Epithelial cell of prostate (primary cell): ENCODE measurements around the gene NTN5.
"Not testable (repeated sequence)": the region's sequence is repeated elsewhere in the genome, so short reads cannot be mapped to it uniquely, and the experiment has no call there.

Experiments used
- DNase-seq: peaks from one replicate; pipeline ENCODE4 v3.0.0-alpha.2; 2011; ENCODE audit warnings: low read depth, low spot score
- H3K27ac ChIP-seq: fragments of 450-650 bp; 2 replicates; pipeline ENCODE4 v1.5.1; 2017; ENCODE audit warnings: mild to moderate bottlenecking

The NTN5 gene

DNA sequence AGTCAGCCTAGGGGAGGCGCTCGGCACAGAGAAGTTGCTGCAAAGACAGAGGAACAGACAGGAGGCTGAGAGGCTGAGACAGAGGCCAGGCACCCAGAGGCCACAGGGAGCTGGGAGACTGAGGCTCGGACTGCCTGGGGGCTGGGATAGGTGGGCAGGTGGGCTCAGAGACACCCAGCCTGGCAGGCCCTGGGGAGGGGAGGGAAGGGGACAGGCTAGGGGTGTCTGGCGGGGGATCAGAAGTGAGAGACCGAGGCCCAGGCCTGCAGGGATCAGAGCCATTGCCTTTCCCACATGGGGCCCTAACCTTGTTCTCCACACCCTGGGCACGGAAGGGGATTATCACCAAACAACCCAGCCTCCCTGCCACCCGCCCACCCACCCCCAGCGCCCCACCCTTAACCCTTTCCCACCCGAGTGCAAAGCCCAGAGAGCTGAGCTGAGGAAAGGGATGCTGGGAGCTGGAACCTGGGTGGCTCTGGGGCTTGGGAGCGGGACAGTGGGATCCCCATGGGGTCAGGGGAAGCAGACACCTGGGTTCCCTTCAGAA lies 1.3 kb downstream of the NTN5 start:
- DNase-seq: no peak
- no peak overlapping the region for H3K27ac ChIP-seq

DNA sequence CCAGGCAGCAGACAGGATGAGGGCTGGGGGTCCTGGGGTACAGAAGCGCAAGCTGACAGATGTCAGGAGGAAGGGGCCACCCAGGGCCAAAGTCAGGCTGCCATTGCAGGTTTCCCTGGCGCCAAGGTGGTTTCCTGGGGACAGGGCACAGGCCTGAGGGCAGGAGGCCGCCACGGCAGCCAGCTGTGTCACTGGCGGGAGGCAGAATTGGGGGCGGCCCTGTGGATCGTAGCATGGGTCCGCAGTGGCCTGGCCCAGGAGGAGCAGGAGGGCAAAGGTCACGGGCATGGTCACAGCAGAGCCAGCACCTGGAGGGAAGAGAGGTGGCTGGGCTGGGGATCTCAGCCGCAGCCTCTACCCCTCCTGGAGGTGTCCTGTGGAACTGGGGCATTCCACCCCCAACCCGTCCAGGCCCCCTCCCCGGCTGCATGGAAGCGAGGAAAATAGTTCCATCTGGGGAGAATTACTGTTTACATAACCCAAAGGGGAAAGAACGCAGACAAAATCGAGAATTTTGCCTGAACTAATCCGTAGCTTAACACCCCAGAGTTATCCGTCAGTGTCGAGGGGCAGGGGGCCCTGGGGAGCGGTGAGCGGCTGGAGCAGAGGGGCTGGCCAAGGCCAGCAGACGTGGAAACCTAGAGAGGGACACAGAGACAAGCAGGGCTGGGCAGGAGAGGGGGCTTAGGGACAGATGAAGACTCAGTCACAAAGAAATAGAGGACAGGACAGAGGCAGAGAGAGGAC lies 1.9 kb downstream of the NTN5 start:
- DNase-seq: no peak
- H3K27ac ChIP-seq: no peak overlapping the region

DNA sequence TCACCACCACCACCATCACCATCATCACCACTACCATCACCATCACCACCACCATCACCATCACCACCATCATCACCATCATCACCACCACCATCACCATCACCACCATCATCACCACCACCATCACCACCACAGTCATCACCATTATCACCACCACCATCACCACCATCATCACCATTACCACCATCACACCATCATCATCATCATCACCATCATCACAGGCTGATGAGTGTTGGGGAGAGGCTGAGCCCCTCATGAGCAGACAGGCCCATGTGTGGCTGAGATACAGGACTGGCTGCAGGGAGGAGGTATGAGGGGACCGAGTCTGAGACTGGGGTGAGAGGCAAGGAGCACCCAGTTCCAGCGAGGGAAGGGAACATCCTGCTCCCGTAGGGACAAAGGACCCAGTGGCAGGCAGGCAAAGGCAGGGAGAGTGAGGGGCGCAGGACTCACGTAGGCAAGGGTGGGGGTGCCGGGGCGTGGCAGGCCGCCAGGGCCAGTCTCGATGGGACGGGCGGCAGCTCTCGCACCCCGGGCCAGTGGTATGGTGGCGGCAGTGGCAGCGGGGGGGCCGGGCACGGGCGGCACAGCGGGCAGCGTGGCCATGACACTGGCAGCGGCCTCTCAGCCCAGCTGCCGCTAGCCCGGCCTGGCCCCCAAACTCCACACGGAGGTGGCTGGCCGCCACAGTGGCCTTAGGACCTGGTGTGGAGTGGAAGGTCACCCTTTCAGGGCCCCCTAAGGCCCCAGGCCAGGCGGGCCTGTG lies 2.7 kb downstream of the NTN5 start:
- no peak overlapping the region for H3K27ac ChIP-seq
- DNase-seq: no peak

DNA sequence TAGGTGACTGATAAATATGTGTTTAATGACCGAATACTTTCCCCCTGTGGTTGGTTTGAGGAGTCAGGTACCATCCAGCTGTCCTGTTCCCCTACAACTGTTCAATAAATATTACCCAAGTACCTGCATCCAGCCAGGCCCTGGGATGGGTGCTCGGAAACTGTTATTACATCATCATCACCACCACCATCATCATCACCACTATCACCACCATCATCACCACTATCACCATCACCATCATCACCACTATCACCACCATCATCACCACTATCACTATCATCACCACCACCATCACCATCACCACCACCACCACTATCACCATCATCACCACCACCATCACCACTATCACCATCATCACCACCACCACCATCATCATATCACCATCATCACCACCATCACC lies 4.1 kb downstream of the NTN5 start:
- no peak for DNase-seq
- no peak overlapping the region for H3K27ac ChIP-seq

DNA sequence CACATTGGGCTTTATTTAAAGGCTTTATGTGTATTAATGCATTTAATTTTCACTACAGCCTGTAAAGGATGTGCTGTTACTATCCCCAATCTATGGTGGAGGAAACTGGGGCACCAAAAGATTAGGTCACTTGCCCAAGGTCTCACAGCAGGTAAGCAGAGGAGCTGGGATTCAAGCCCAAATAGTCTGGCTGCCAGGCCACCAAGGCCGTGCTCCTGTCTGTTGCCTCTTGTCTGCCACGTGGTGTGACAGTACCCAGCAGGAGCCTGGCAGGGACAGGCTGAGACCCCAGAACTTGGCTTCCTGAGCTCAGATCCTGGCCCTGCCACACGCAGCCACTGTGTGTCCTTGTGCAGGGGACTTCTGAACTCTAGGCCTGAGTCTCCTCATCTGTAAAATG lies 4.5 kb downstream of the NTN5 start:
- no peak overlapping the region for H3K27ac ChIP-seq

DNA sequence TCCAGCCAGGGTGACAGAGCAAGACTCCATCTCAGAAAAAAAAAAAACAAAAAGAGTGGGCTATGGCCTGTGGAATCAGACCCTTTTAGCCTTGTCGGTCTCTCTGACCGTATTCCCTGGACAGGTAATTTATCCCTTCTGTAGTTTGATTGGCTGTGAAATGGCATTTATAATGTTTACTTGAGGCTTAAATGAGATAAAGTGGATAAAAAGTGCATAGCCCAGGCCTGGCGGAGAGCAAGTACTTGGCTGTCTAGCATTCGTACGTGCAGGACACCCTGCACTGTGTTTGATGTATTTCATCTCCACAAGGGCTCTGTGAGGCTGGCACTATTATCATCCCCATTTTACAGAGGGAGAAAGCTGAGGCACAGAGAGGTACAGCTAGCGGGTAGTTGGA lies 7.0 kb downstream of the NTN5 start:
- DNase-seq: no peak
- no peak overlapping the region for H3K27ac ChIP-seq

More for the DNA sequence above, 4.5 kb downstream of the NTN5 start:
- DNase-seq: no peak

DNA sequence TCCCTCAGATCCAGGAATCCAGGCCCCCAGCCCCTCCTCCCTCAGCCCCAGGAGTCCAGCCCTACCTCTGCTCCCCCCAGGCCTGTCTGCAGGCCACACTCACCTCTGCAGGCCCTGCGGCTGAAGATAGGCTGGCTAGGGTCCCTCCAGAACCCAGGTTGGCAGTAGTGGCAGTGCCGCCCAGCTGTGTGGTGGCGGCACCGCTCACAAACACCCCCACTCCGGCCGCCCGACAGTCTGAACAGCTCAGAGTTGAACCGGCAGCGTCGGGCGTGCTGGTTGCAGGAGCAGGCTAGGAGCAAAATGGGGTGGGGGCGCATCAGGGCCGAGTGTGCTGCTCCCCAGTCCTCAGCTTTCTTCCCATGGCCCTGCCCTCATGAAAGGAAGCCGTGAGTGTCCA lies 8.3 kb downstream of the NTN5 start:
- H3K27ac ChIP-seq: no peak overlapping the region
- DNase-seq: no peak

DNA sequence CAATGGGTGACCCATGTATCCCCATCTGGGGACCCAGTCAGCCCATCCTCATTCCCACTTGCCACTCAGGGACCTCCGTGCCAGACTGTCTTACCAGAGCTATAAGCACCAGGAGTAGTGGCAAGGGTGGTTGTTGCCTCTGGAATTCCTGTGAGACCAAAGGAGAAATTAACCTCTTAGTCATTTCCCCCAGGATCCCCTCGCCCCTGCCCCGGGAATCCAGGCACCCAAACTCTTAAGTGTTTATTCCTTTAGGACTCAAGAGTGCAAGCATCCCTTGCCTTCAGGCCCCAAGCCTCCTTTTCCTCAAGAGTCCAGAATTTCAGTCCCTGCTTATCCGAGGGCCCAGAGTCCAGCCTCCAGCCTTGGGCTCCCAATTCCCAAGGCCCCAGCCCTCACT lies 9.2 kb downstream of the NTN5 start:
- no peak overlapping the region for H3K27ac ChIP-seq
- DNase-seq: no peak

DNA sequence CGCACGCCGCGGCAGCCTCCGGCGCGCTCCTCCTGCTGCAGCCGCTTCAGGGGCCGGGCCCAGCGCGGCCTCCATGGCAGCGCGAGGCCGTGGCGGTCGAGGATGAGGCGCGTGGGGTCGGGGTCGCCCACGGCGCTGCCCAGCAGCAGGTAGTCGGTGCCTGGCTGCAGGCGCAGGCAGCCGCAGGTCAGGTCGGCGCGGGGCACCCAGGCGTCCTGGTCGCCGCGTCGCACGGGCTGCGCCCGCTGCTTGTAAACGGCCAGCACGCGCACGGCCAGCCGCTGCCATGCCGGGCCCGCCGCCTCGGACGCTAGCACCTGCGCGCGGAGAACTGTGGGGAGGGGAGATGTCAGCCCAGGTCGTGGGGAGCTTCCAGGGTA lies 11.1 kb downstream of the NTN5 start:
- DNase-seq: no peak
- H3K27ac ChIP-seq: no peak overlapping the region

DNA sequence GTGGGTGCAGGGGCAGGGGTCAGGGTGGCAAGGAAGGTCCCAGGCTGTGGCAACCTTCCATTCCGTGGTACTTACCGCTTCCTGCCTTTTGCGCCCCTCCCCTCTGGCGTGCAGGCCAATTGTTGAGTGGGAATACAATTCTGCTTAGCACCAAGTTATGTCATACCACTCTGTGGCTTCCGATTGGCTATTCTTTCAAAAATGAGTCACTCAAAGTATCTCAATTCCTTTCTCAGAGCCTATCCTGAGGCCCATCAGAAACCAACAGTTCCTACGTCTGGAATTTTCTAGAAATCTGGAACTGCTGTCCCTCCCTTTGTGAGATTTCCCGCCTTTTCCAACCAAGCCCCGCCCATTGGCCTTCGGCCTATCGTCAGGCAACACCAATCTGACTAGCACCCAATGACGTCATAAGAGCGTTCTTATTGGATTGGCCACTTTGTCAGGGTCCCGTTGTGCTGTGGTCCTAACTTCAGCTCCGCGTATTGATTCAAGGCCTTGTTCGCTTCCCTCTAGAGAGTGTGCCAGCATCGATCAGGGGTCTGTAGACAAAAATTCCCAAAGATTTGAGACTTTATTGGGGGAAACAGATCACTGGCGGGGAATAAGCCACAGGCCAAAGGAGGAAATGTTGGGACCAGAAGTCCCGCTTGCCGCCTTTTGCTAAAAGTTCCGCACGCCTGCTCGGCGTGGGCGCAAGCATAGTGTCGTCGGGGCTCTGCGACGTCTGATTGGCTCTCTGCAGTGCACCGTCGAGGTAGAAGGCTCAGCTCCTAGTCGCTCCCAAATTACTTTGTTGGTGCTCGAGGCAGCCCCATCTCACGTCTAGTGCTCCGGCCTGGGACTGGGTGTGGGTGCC lies 11.7 kb downstream of the NTN5 start:
- no peak overlapping the region for H3K27ac ChIP-seq
- DNase-seq: no peak

DNA sequence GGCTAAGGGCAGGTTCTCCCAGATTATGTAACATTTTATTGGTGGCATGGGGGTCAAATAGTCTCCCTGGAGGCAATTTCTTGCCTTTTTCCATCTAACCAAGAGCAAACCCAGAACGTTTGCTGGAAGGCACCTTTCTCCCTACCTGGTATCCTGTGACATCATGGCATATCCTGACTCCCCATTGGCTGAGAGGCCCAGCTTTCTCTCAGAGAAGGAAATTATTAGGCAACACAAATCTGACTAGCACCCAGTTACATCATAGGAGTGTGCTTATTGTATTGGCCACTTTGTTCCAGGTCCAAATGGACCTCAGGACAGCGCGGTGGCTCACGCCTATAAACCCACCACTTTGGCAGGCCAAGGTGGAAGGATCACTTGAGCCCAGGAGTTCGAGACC lies 13.0 kb downstream of the NTN5 start:
- no peak overlapping the region for H3K27ac ChIP-seq
- no peak for DNase-seq

DNA sequence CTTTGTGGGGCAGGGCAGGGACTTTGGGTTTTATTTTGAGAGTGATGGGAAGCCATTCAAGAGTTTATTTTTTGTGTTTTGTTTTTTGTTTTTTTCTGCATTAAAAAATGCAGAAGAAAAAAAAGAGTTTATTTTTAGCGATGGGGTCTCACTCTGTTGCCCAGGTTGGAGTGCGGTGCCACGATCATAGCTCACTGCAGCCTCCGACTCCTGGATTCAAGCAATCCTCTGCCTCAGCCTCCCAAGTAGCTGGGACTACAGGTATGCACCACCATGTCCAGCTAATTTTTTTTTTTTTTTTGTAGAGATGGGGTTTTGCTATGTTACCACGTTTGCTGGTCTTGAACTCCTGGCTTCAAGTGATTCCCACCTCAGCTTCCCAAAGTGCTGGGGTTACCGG lies 14.3 kb downstream of the NTN5 start:
- DNase-seq: no peak
- no peak overlapping the region for H3K27ac ChIP-seq

DNA sequence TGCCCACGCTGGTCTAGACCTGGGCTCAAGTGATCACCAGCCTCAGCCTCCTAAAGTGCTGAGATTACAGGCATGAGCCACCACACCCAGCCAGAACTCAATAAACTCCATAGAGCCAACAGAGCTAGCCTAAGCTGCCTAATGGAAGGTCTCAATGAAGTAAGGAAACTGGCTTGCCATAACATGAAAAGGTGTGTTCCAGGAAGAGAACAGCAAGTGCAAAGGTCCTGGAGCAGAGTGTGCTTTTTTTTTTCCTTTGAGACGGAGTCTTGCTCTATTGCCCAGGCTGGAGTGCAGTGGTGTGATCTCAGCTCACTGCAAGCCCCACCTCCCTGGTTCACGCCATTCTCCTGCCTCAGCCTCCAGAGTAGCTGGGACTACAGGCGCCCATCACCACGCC lies 15.0 kb downstream of the NTN5 start:
- not testable (repeated sequence) for H3K27ac ChIP-seq, DNase-seq

DNA sequence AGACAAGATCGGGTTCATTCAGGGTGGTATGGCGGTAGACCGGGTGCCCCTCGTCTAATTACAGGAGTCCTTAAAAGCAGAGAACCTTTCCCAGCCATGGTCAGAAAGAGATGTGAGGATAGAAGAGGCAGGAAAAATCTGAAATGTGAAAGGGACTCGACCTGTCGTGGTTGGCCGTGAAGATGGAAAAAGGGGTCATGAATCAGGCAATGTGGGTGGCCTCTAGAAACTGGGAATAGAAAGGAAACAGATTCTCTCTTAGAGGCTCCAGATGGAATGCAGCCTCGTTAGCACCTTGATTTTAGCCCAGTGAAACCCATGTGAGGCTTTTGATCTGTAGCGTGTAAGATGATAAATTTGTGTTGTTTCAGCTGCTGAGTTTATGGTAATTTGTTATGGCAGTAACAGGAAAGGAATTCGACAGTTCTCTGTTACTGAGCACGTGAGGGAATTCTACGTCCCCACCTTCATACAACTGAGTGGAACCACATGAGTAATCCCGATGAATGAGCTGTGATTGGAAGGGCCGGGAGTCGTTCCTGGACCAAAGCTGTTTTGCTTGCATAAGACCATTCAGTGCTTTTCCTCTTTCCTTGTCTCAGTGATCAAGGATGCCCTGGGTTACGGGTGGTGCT lies 15.9 kb downstream of the NTN5 start:
- no peak for DNase-seq
- no peak overlapping the region for H3K27ac ChIP-seq

DNA sequence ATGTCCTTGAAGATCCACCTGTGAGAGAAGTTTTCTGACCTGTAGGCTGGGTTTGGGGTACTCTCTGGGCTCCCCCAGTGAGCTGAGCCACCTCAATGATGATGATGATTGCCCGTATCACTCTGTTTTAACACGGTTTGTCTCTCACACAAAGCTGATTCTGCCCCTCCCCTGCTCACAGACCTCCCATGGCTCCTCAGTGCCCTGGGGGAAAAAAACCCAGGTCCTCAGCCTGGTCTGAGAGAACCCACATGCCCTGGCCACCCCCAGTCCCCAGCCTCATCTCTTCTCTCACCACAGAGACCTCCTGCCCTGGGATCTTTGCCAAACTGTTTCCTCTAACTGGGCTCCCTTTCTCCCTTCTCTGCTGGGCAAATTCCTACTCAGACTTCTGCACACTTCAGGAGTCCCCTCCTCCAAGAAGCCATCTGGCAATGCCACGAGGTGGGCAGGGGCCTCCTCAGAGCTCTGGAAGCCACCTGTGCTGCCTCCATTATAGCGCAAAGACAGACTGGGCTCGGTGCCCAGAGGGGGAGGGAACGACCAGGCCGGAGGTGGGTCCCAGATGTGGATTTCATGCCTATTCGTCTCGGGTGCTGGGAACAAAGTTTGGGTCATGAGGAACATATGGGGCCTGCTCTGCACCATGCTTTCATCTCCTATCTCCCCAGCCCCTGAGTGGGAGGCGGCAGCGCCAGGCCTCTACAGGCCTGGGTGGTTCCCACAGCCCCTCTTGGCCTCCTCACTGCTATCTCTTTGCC lies 18.3 kb downstream of the NTN5 start:
- DNase-seq: no peak
- H3K27ac ChIP-seq: no peak overlapping the region

DNA sequence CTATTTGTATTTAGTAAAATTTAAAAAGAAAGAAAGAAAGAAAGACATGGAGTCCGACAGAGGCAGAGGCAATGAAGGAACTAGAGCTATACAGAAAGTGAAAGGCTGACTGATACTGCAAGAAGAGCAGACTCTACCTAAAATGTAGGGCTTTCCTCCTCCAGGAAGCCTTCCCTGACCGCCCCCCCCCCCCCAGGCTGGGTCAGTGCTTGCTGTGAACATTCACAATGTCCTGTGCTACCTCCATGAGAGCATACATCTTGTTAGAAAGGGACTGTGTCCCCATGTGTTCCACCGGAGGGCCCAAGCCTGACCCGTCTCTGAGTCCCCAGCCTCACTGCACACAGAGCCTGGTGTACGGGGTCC lies 21.2 kb downstream of the NTN5 start:
- H3K27ac ChIP-seq: no peak overlapping the region
- DNase-seq: no peak

DNA sequence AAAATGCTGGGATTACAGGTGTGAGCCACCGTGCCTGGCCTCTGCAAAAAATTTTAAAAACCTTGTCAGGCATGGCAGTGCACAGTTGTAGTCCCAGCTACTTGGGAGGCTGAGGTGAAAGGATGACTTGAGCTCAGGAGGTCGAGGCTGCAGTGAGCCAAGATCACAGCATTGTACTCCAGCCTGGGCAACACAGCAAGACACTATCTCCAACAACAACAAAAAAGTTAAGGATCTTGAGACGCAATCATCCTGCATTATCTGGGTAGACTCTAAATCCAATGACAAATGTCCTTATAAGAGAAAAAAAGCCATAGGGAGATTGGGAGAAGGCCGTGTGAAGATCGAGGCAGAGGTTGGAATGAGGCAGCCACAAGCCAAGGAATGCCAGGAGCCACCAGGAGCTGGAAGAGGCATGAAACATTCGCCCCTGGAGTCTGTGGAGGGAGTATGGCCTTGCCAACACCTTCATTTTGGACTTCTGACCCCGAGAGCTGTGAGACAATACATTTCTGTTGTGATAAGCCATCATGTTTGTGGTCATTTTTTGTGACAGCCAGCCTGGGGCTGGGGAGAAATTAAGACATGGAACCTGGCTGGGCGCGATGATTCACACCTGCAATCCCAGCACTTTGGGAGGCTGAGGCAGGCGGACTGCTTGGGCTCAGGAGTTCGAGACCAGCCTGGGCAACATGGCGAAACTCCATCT lies 21.7 kb downstream of the NTN5 start:
- DNase-seq: no peak
- H3K27ac ChIP-seq: no peak overlapping the region

DNA sequence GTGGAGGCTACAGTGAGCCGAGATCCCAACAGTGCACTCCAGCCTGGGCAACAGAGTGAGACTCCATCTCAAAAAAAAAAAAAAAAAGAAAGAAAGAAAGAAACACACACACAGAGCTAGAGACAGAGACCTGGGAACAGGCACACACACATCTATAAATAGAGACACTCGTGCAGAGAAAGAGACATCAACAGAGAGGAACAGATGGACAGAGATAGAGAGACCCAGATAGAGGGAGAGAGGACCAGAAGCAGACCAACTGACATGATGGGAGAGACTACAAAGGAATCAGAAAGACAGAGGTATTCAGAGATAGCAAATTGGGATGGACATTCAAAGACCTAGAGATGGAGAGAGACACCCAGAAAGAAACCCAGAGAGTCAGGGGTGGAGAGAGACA lies 24.7 kb downstream of the NTN5 start:
- H3K27ac ChIP-seq: no peak overlapping the region
- no peak for DNase-seq

DNA sequence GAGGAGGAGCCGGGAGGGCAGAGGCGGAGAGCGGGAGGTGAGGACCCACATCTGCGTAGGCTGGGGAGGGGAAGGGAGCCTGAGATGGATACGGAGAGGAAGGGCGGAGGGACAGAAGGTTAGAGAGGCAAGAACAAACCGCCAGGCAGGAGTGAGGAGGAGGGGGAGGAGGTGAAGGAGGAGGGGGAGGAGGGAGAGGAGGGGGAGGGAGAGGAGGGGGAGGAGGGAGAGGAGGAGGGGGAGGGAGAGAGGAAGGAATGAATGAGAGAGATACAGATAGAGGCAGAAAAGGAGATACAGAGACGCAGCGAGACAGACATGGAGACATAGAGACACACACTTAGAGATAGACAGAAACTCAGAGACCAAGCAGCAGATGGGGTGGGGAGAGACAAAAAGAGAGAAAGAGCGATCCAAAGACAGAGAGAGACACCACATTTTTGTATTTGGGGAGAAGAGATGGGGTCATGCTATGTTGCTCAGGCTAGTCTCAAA lies 26.0 kb downstream of the NTN5 start:
- no peak for DNase-seq
- no peak overlapping the region for H3K27ac ChIP-seq
